ENCODE measurements around the gene ZNF462.
A peak's percentile ranks its signal among the peaks of the same experiment; 100 is the strongest.

The ZNF462 gene

GRCh38 chr9:107044872-107045271, 181.9 kb downstream of the ZNF462 start:
- Histone ChIP-seq H4K20me1 (ENCODE audit: insufficient read depth) (no peaks in the 10 kb centered on the region), H3K4me3 (IDR thresholded peaks at IDR 0.05; ENCODE audit: insufficient read depth, low read depth, low read length) (no peak overlapping the region), H3K27me3 (ENCODE audit: insufficient read depth, low read depth) (no peaks in the 10 kb centered on the region), H3K4me1 (ENCODE audit: low read depth, poor library complexity, severe bottlenecking) (peaks cover 26% of the 10 kb centered on the region), H2AFZ (ENCODE audit: low read depth) (no peak overlapping the region), H3K9ac (no peak overlapping the region), H3K27ac (no peak overlapping the region), H3K79me2 (ENCODE audit: insufficient read depth, low read depth) (no peaks in the 10 kb centered on the region), H3K4me2 (no peak overlapping the region), H3K36me3 (ENCODE audit: insufficient read depth) (no peaks in the 10 kb centered on the region)
- TF ChIP-seq CTCF (conservative IDR thresholded peaks at IDR 0.05; ENCODE audit: low read depth, low read length), result peak; percentile 62

GRCh38 chr9:107046692-107047091, 183.7 kb downstream of the ZNF462 start:
- Histone ChIP-seq H3K36me3 (ENCODE audit: insufficient read depth) (no peaks in the 10 kb centered on the region), H4K20me1 (ENCODE audit: insufficient read depth) (no peaks in the 10 kb centered on the region), H3K9ac (no peak overlapping the region), H3K79me2 (ENCODE audit: insufficient read depth, low read depth) (no peaks in the 10 kb centered on the region), H3K27me3 (ENCODE audit: insufficient read depth, low read depth) (no peaks in the 10 kb centered on the region), H3K4me3 (IDR thresholded peaks at IDR 0.05; ENCODE audit: insufficient read depth, low read depth, low read length) (no peak overlapping the region), H3K27ac (no peak overlapping the region), H3K4me1 (ENCODE audit: low read depth, poor library complexity, severe bottlenecking) (peaks cover 8% of the 10 kb centered on the region), H2AFZ (ENCODE audit: low read depth) (no peak overlapping the region), H3K4me2 (no peak overlapping the region)
- no peak for TF ChIP-seq CTCF (conservative IDR thresholded peaks at IDR 0.05; ENCODE audit: low read depth, low read length)

GRCh38 chr9:107049046-107049802, 186.3 kb downstream of the ZNF462 start:
- H3K9ac ChIP-seq, result no peak overlapping the region
- no peak overlapping the region for H3K27ac ChIP-seq
- no peaks in the 10 kb centered on the region for H4K20me1 ChIP-seq (ENCODE audit: insufficient read depth)
- no peaks in the 10 kb centered on the region for H3K36me3 ChIP-seq (ENCODE audit: insufficient read depth)
- no peak overlapping the region for H3K4me3 ChIP-seq (IDR thresholded peaks at IDR 0.05; ENCODE audit: insufficient read depth, low read depth, low read length)
- H3K27me3 ChIP-seq (ENCODE audit: insufficient read depth, low read depth), result no peaks in the 10 kb centered on the region
- no peaks in the 10 kb centered on the region for H3K79me2 ChIP-seq (ENCODE audit: insufficient read depth, low read depth)
- H2AFZ ChIP-seq (ENCODE audit: low read depth), result no peak overlapping the region
- no peak for TF ChIP-seq CTCF (conservative IDR thresholded peaks at IDR 0.05; ENCODE audit: low read depth, low read length)
- H3K4me1 ChIP-seq (ENCODE audit: low read depth, poor library complexity, severe bottlenecking), result peaks cover 5% of the 10 kb centered on the region
- H3K4me2 ChIP-seq, result no peak overlapping the region

- TF ChIP-seq CTCF (conservative IDR thresholded peaks at IDR 0.05; ENCODE audit: low read depth, low read length), result no peak
These were observed 186.8 kb downstream of the ZNF462 start for GRCh38 chr9:107049803-107050184.

More at GRCh38 chr9:107049803-107050184, 186.8 kb downstream of the ZNF462 start:
- Histone ChIP-seq H3K4me1 (ENCODE audit: low read depth, poor library complexity, severe bottlenecking) (peaks cover 5% of the 10 kb centered on the region), H3K27me3 (ENCODE audit: insufficient read depth, low read depth) (no peaks in the 10 kb centered on the region), H3K79me2 (ENCODE audit: insufficient read depth, low read depth) (no peaks in the 10 kb centered on the region), H3K36me3 (ENCODE audit: insufficient read depth) (no peaks in the 10 kb centered on the region), H3K27ac (no peak overlapping the region), H2AFZ (ENCODE audit: low read depth) (no peak overlapping the region), H3K4me2 (no peak overlapping the region), H4K20me1 (ENCODE audit: insufficient read depth) (no peaks in the 10 kb centered on the region), H3K9ac (no peak overlapping the region), H3K4me3 (IDR thresholded peaks at IDR 0.05; ENCODE audit: insufficient read depth, low read depth, low read length) (no peak overlapping the region)
